GM12865 (cell line): ENCODE results near the gene JADE1.

Source experiments
- DNase-seq: peaks from one replicate; pipeline ENCODE4 v3.0.0; 2010; ENCODE audit warnings: low read depth
- H3K4me3 ChIP-seq: 2 replicates; pipeline ENCODE4 v1.5.1; 2011; ENCODE audit warnings: mild to moderate bottlenecking, low read depth, low read length, control low read depth
- CTCF ChIP-seq: IDR thresholded peaks from 2 replicates; pipeline ENCODE4 v1.5.1; 2011; ENCODE audit warnings: low read length, control low read depth, low read depth, inconsistent platforms; ENCODE audit not compliant: insufficient read depth; ENCODE audit errors: missing control alignments

JADE1 gene

GRCh38 chr4:128819082-128819742 lies 9.7 kb downstream of the JADE1 start:
- TF ChIP-seq CTCF, result no peak
- no peak for DNase-seq
- H3K4me3 ChIP-seq, result no peak overlapping the region

- no peak overlapping the region for H3K4me3 ChIP-seq
- no peak for TF ChIP-seq CTCF
- no peak for DNase-seq
Measured at GRCh38 chr4:128820671-128821070, 11.2 kb downstream of the JADE1 start.

GRCh38 chr4:128821151-128821550 lies 11.7 kb downstream of the JADE1 start:
- no peak overlapping the region for H3K4me3 ChIP-seq
- no peak for DNase-seq
- TF ChIP-seq CTCF, result no peak

- DNase-seq, result no peak
- H3K4me3 ChIP-seq, result no peak overlapping the region
- no peak for TF ChIP-seq CTCF
Measured at GRCh38 chr4:128823025-128823661, 13.6 kb downstream of the JADE1 start.

- TF ChIP-seq CTCF, result no peak
- DNase-seq, result no peak
- H3K4me3 ChIP-seq, result no peak overlapping the region
Measured at GRCh38 chr4:128825226-128825625, 15.7 kb downstream of the JADE1 start.

- no peak for TF ChIP-seq CTCF
- no peak overlapping the region for H3K4me3 ChIP-seq
- peak; percentile 32 for DNase-seq
Measured at GRCh38 chr4:128827296-128827695, 17.8 kb downstream of the JADE1 start.

GRCh38 chr4:128830906-128831503 lies 21.5 kb downstream of the JADE1 start:
- no peak for TF ChIP-seq CTCF
- H3K4me3 ChIP-seq, result peak overlapping the region; percentile 1; the same call in 1 of the 2 replicates
- peak; percentile 31 for DNase-seq
